ENCODE measurements around the gene ICAM2.
"Not testable (repeated sequence)": the region's sequence is repeated elsewhere in the genome, so short reads cannot be mapped to it uniquely, and the experiment has no call there.

Gene ICAM2

GRCh38 chr17:64009571-64010402, 10.6 kb downstream of the ICAM2 start:
- no peak for DNase-seq (ENCODE audit: low read depth in 3 of 3)

- DNase-seq (ENCODE audit: low read depth in 3 of 3) = no peak
These were observed 11.6 kb downstream of the ICAM2 start for GRCh38 chr17:64008830-64009229.

GRCh38 chr17:64008346-64008745, 12.1 kb downstream of the ICAM2 start:
- no peak for DNase-seq (ENCODE audit: low read depth in 3 of 3)

- DNase-seq (ENCODE audit: low read depth in 3 of 3) = no peak
These were observed 12.6 kb downstream of the ICAM2 start for GRCh38 chr17:64007838-64008282.

DNA sequence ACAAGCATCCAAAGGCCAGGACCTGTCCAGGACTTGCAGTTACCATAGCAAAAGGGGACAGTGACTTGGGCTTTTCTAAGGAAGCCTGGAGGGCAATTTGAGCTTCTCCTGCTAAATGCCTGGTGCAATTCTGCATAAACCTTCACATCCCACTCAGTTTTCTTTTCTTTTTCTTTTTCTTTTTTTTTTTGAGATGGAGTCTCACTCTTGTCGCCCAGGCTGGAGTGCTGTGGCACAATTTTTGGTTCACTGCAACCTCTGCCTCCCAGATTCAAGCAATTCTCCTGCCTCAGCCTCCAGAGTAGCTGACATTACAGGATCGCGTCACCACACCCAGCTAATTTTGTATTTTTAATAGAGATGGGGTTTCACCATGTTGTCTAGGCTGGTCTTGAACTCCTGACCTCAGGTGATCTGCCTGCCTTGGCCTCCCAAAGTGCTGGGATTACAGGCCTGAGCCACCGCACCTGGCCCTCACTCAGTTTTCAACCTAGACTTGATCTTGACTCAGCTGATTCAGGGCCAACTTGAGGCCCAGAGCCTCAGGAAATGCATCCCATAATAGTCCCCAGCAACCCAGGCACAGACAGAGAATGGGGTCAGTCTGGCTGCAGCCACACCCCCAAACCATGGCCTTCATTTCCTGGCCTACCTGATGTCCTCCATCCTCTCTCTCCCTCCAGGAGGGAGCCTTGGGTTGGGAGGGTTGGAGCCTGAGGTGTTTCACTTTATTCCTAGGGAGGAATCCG, 13.2 kb downstream of the ICAM2 start:
- not testable (repeated sequence) for DNase-seq (ENCODE audit: low read depth in 3 of 3)

DNA sequence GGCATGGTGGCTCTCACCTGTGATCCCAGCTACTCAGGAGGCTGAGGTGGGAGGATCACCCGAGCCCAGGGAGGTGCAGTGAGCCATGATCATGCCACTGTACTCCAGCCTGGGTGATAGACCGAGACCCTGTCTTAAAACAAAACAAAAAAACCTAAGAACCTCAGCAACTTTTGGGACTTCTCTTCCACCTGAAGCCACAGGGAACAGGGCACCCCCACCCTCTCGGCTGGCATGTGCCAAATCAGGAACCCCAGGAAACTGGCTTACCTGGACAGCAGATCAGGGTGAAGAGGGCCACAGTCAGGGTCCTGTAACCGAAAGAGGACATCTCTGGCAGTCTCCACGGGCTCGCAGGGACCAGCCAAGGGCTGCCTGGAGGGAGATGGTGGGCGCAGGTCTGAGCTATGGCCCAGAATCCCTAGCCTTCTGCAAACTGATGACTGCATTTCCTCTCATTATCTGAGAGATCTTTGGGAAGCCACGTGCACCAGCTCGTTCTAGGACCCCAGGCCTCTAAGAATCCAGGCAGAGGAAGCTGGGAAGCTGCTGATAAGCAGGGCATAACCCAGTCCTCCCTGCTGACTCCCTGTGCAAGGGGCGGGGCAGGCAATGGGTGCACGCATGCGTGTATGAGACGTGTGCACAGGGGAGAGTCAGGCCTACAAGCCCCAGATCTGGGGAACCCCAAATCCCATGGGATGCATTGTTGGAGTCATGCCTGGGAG, 13.9 kb downstream of the ICAM2 start:
- DNase-seq (ENCODE audit: low read depth in 3 of 3) = no peak

- no peak for DNase-seq (ENCODE audit: low read depth in 3 of 3)
These were observed 14.7 kb downstream of the ICAM2 start for GRCh38 chr17:64005734-64006167.

DNA sequence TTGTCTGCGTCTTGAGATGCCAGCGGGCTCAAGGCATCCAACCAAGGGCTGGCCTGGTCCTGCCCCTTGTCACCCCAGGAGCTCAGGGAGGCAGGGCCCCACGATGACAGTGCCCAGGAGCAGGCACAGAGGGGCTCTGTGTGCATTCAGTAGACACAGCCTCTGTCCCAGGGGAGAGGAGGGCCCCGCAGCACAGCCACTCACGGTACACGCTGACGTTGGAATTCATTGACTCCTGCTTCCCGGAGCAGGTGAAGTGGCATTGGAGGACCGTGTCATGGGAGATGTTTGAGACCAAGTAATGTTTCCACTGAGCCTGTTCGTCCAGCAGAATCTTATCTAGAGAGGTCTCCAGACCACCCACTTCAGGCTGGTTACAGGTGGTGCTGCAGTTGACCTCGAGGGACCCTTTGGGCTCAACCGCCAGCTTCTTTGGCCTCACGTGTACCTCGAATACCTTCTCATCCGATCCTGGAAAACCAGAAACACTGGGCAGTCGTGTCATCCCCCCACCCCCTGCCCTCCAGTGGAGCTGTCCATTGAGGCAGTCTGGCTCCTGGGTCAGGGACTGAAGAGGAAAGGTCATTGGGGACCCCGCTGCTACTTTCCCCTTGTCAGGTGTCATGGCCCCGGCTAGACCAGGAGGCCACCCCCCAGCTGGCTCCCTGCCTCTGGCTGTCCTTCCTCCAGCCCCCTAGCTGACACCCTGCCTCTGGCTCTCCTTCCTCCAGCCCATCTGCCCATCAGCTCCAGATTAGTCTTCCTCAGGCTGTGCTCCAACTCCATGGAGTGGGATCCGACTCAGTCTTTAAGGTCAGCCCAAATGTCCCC, 15.3 kb downstream of the ICAM2 start:
- DNase-seq (ENCODE audit: low read depth in 3 of 3) = no peak

DNA sequence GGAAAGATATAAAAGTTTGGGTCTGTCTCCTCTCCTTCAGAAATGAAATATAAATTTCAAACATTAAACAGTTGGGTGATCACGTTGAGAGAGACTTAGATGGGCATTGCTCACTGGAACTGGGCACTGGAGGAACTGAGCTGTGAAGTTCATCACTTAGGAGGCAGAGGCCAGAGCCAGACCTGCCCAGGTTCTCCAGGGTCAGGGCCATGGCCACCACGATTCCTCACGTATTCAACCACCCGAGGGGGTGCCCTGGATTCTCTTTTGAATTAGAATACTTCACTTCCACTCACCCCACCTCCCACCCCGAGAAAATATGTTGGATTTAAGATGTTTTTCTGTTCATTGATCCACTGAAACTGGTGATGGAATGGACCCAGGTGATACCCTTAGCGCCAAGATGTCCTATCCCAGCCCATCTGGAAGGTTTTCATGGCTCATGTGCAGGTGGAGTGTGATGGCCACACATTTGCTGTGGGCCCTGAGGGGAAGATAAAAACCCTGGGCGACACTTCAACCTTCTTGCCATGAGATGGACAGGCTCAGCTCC, 16.1 kb downstream of the ICAM2 start:
- DNase-seq (ENCODE audit: low read depth in 3 of 3) = no peak

DNA sequence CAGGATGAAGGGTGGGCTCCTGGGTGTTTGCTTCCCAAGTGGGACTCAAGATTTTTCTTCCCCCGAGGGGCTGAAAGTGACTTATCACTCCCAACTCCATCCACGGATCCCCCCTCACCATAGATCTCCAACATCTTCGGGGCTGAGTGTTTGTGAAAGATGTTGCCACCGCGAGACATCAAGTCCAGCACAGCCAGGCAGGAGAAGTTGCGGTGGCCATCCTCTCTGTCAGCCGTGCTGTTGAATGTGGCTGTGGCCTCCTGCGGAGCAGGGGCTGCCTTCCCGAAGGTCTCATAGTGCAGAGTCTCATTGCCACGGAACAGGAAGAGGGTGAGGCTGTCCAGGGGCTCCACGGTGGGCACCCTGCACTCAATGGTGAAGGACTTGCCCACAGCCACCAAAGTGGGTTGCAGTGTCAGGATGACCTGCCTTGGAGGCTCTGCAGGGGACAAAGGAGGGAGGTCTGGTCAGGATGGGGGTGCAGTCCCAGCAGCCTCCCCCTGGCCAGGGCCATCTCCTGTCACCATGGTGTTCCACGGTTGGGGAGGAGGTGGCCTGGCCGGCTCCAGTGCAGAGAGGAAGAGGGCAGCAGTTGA, 16.8 kb downstream of the ICAM2 start:
- DNase-seq (ENCODE audit: low read depth in 3 of 3) = no peak

- no peak for DNase-seq (ENCODE audit: low read depth in 3 of 3)
These were observed 17.5 kb downstream of the ICAM2 start for GRCh38 chr17:64002658-64003525.

- DNase-seq (ENCODE audit: low read depth in 3 of 3) = no peak
These were observed 18.5 kb downstream of the ICAM2 start for GRCh38 chr17:64001763-64002529.

GRCh38 chr17:64001091-64001579, 19.3 kb downstream of the ICAM2 start:
- no peak for DNase-seq (ENCODE audit: low read depth in 3 of 3)

DNA sequence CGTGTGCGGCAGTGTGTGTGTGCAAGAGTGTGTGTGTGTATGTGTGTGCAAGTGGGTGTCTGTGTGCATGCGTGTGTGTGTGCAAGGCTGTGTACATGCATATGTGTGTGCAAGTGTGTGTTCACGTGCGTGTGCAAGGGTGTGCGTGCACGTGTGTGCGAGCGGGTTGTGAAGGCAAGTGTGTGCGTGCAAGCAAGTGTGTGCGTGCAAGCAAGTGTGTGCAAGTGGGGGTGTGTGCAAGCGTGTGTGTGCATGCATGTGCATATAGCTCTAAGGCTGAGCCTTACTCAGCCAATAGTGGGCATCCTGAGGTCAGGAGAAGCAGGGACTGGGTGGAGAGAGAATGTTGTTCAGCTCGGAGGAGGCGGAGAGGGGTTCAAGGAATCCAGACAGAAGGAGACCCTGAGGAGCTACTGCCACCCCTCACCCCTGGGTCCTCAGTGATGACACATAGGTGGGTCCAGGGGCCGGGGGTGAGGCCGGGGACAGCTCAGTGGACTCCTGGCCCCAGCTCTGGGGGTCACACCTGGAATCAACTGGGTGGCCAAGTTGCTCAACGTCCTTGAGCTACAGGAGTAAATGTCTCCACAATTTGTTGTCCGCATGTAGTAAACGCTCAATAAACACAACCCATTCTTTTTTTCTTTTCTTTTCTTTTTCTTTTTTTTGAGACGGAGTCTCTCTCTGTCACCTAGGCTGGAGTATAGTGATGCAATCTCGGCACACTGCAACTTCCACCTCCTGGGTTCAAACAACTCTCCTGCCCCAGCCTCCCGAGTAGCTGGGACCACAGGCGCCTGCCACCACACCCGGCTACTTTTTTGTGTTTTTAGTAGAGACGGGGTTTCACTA, 20.5 kb downstream of the ICAM2 start:
- DNase-seq (ENCODE audit: low read depth in 3 of 3) = no peak

- DNase-seq (ENCODE audit: low read depth in 3 of 3) = no peak
These were observed 21.4 kb downstream of the ICAM2 start for GRCh38 chr17:63998721-63999679.

DNA sequence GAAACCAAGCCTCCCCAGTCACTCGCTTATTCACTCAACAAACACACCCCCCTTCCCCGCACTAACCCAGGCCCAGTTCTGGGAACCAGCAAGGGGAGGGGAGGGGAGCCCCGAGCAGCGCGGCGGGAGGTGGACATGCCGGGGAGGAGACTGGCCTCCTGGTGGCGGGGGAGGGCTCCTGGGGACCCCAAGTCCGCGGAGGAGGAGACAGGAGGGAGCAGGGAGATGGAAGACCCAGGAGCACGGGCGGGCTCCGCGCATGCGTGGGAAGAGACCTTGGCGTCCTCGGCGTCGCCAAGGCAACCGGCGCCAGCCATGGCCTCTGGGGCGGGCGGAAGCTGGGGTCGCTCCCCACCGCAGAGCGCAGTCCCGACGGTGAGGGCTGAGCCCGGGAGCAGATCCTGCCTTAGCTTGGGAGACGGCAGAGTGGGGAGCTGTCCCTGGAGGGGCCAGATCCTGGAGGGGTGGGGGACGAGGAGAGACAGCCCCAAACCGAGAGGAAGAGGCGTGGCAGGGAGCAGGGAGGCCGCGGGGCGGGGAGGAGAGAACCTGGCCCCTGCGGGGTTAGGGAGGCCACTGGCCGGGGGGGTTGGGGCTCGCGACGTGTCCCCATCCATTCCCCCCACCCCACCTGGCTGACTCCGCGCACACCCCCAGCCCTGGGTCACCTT, 22.2 kb downstream of the ICAM2 start, which contains the start of gene PRR29:
Gene PRR29, plus strand, starts transcription at position 302 of the 671 bp plus-strand sequence. Its CDS starts 14 bp downstream, at position 316.
- DNase-seq (ENCODE audit: low read depth in 3 of 3) = peak; percentile 32 to 72 (median 49)

All from stimulated activated CD4-positive, alpha-beta T cell treated with anti-CD3 and anti-CD28 coated beads, TNF-alpha, amount 100 ng/mL, for 24 hours (primary cell).